IMR-90 (cell line): Measurements from ENCODE around the gene GALNT17. TPM values are rescaled to one million over a fixed set of nuclear protein-coding genes. Genes with fewer than 3 reads are reported as not detected.

Experiments used
- ATAC-seq: fragments of 200-7000 bp; cut with Tn5 transposase; 2 replicates; pipeline ENCODE4 v1.9.1; 2020; ENCODE audit warnings: low read depth, mild to moderate bottlenecking, moderate library complexity
- BruUV-seq: library from RNA; stranded (reverse); fragments of 400-500 nt; replicated peaks from 2 replicates; lab custom pipeline; 2021; lab: Mats Ljungman, UMichigan
- CTCF ChIA-PET: fragments of 300-600 bp; formaldehyde crosslinking; extraction: SDS; loops from one replicate; lab custom pipeline; 2021; ENCODE audit warnings: antibody characterized with exemption; lab: Yijun Ruan, JAX
- POLR2A ChIA-PET: fragments of 300-600 bp; sonication (Branson Sonifier 250); formaldehyde crosslinking; loops from one replicate; lab custom pipeline; 2022; ENCODE audit warnings: antibody characterized with exemption; ENCODE audit not compliant: unreplicated experiment; lab: Charles Lee
- DNase-seq: peaks from one replicate; pipeline ENCODE4 v3.0.0; 2013
- H2AFZ ChIP-seq: replicated peaks from 2 replicates; pipeline ENCODE3; 2013; ENCODE audit warnings: low read length, mild to moderate bottlenecking; ENCODE audit not compliant: poor library complexity
- H2AK5ac ChIP-seq: 2 replicates; pipeline ENCODE4 v1.6.1; 2013; ENCODE audit warnings: low read depth, low read length, inconsistent platforms
- H2AK9ac ChIP-seq: replicated peaks from 2 replicates; pipeline ENCODE3; 2013; ENCODE audit warnings: mild to moderate bottlenecking, low read depth, low read length, moderate library complexity; ENCODE audit not compliant: poor library complexity
- H2BK120ac ChIP-seq: 2 replicates; pipeline ENCODE4 v1.6.1; 2013; ENCODE audit warnings: low read depth, low read length, inconsistent platforms
- H2BK15ac ChIP-seq: 3 replicates; pipeline ENCODE4 v1.6.1; 2013; ENCODE audit warnings: low read depth, low read length, inconsistent platforms
- H2BK20ac ChIP-seq: 2 replicates; pipeline ENCODE4 v1.6.1; 2013; ENCODE audit warnings: low read depth, mild to moderate bottlenecking, inconsistent platforms, low read length, moderate library complexity
- H2BK5ac ChIP-seq: 2 replicates; pipeline ENCODE4 v1.6.1; 2013; ENCODE audit warnings: mild to moderate bottlenecking, low read depth, low read length, inconsistent platforms; ENCODE audit not compliant: poor library complexity, severe bottlenecking
- H3K14ac ChIP-seq: replicated peaks from 2 replicates; pipeline ENCODE4 v1.6.1; 2013; ENCODE audit warnings: low read depth, low read length, inconsistent platforms
- H3K18ac ChIP-seq: 2 replicates; pipeline ENCODE4 v1.6.1; 2013; ENCODE audit warnings: low read depth, low read length, control low read depth
- H3K23ac ChIP-seq: 2 replicates; pipeline ENCODE4 v1.6.1; 2013; ENCODE audit warnings: low read depth, low read length, inconsistent platforms
- H3K27ac ChIP-seq: 2 replicates; pipeline ENCODE4 v1.5.1; 2013; ENCODE audit warnings: mild to moderate bottlenecking, control low read depth, low read length; ENCODE audit not compliant: insufficient read depth
- H3K27me3 ChIP-seq: 2 replicates; pipeline ENCODE4 v1.6.1; 2013; ENCODE audit warnings: low read length; ENCODE audit not compliant: control insufficient read depth, insufficient read depth
- H3K36me3 ChIP-seq: 2 replicates; pipeline ENCODE4 v1.6.1; 2013; ENCODE audit warnings: low read length, mixed read lengths; ENCODE audit not compliant: control insufficient read depth, insufficient read depth
- H3K4ac ChIP-seq: 2 replicates; pipeline ENCODE4 v1.6.1; 2013; ENCODE audit warnings: low read depth, low read length, inconsistent platforms
- H3K4me1 ChIP-seq: 2 replicates; pipeline ENCODE4 v1.6.1; 2013; ENCODE audit warnings: low read length, mixed read lengths; ENCODE audit not compliant: control insufficient read depth, insufficient read depth
- H3K4me2 ChIP-seq: 2 replicates; pipeline ENCODE4 v1.6.1; 2013; ENCODE audit warnings: low read depth, mild to moderate bottlenecking, control low read depth, low read length, moderate library complexity
- H3K4me3 ChIP-seq: 2 replicates; pipeline ENCODE4 v1.5.1; 2013; ENCODE audit warnings: low read depth, mild to moderate bottlenecking, control low read depth, low read length, moderate library complexity; ENCODE audit not compliant: insufficient read depth
- H3K56ac ChIP-seq: 2 replicates; pipeline ENCODE4 v1.6.1; 2013; ENCODE audit warnings: low read length, inconsistent platforms; ENCODE audit not compliant: insufficient read depth; ENCODE audit errors: extremely low read depth
- H3K79me1 ChIP-seq, 2 experiments: 2 replicates each; pipeline ENCODE4 v1.6.1; 2013; ENCODE audit warnings: low read length in 2 of 2, inconsistent platforms in 1 of 2, low read depth in 1 of 2
- H3K9ac ChIP-seq: 2 replicates; pipeline ENCODE4 v1.6.1; 2013; ENCODE audit warnings: low read depth, low read length, control low read depth
- H3K9me1 ChIP-seq: 2 replicates; pipeline ENCODE4 v1.6.1; 2013; ENCODE audit warnings: low read length, inconsistent platforms; ENCODE audit not compliant: insufficient read depth
- H3K9me3 ChIP-seq: 2 replicates; pipeline ENCODE4 v1.6.1; 2013; ENCODE audit warnings: low read length; ENCODE audit not compliant: control insufficient read depth, insufficient read depth
- H4K20me1 ChIP-seq: 2 replicates; pipeline ENCODE4 v1.6.1; 2013; ENCODE audit warnings: low read length, inconsistent platforms; ENCODE audit not compliant: insufficient read depth
- H4K5ac ChIP-seq: 2 replicates; pipeline ENCODE4 v1.6.1; 2013; ENCODE audit warnings: mild to moderate bottlenecking, low read depth, low read length, control low read depth
- H4K8ac ChIP-seq, 2 experiments: 2 replicates each; pipeline ENCODE4 v1.6.1; 2013; ENCODE audit warnings: low read depth in 2 of 2, low read length in 2 of 2, control low read depth in 1 of 2, inconsistent platforms in 1 of 2
- H4K91ac ChIP-seq: 2 replicates; pipeline ENCODE4 v1.6.1; 2013; ENCODE audit warnings: low read depth, low read length, inconsistent platforms; ENCODE audit not compliant: insufficient read depth
- BHLHE40 ChIP-seq: fragments of 150-350 bp; IDR thresholded peaks from 2 replicates; pipeline ENCODE4 v1.6.1; 2016; ENCODE audit warnings: mild to moderate bottlenecking, low read depth, low read length
- CEBPB ChIP-seq: IDR thresholded peaks from 2 replicates; pipeline ENCODE4 v1.6.1; 2012; ENCODE audit warnings: low read depth, low read length, improper control_type of control experiment
- CHD1 ChIP-seq: IDR thresholded peaks from 2 replicates; pipeline ENCODE4 v1.6.1; 2012; ENCODE audit warnings: low read depth, low read length, improper control_type of control experiment
- FOS ChIP-seq: fragments of 150-350 bp; IDR thresholded peaks from 2 replicates; pipeline ENCODE4 v1.6.1; 2016; ENCODE audit warnings: low read depth, low read length
- MAZ ChIP-seq: IDR thresholded peaks from 2 replicates; pipeline ENCODE4 v1.6.1; 2012; ENCODE audit warnings: low read depth, mild to moderate bottlenecking, low read length, improper control_type of control experiment, moderate library complexity, borderline replicate concordance
- NFE2L2 ChIP-seq: fragments of 150-350 bp; IDR thresholded peaks from 2 replicates; pipeline ENCODE4 v1.6.1; 2016; ENCODE audit warnings: low read depth, mild to moderate bottlenecking, low read length
- POLR2A ChIP-seq: IDR thresholded peaks from 2 replicates; pipeline ENCODE4 v1.6.1; 2012; ENCODE audit warnings: mild to moderate bottlenecking, low read depth, low read length
- RCOR1 ChIP-seq: IDR thresholded peaks from 2 replicates; pipeline ENCODE4 v1.6.1; 2012; ENCODE audit warnings: mild to moderate bottlenecking, low read length, improper control_type of control experiment; ENCODE audit not compliant: insufficient replicate concordance
- RFX5 ChIP-seq: IDR thresholded peaks from 2 replicates; pipeline ENCODE4 v1.8.0; 2012; ENCODE audit warnings: low read depth, mild to moderate bottlenecking, low read length, moderate library complexity
- USF2 ChIP-seq: fragments of 150-350 bp; IDR thresholded peaks from 2 replicates; pipeline ENCODE4 v1.6.1; 2017; ENCODE audit warnings: mild to moderate bottlenecking, antibody characterized with exemption, low read length, low read depth
- whole genome bisulfite sequencing, 2 experiments: methylation state at CpG; one replicate each; pipeline versions ENCODE4 v1.1.5 to v1.1.7; 2013; ENCODE audit warnings: missing lambda C conversion rate in 2 of 2; ENCODE audit not compliant: insufficient read length in 1 of 2; ENCODE audit errors: extremely low coverage in 2 of 2; 5-methylcytosine and 5-hydroxymethylcytosine counted together
- dilution Hi-C: fragments of 300-500 bp; cut with HindIII; formaldehyde crosslinking; loops from one replicate; pipeline ENCODE4 v1.14.3; 2018; ENCODE audit warnings: low sequenced_read_pairs; ENCODE audit not compliant: unreplicated experiment
- in situ Hi-C: fragments of 300-500 bp; cut with MboI; formaldehyde crosslinking; loops from 3 replicates; pipeline ENCODE4 v1.14.3; 2019; ENCODE audit warnings: low sequenced_read_pairs, inconsistent platforms, mixed read lengths
- intact Hi-C: fragments of 100-400 bp; cut with micrococcal nuclease; formaldehyde crosslinking; loops from 2 replicates; pipeline ENCODE4 v1.10.0; 2022
- polyA plus RNA-seq, 3 experiments: library from polyadenylated mRNA; depleted of rRNA; stranded (reverse); fragments of >200 nt; gene quantifications; 2 replicates each; pipeline ENCODE4 v1.2.3, GENCODE V29; 2012; ENCODE audit warnings: low replicate concordance in 1 of 3
- total RNA-seq: library from RNA; depleted of rRNA; stranded (reverse); fragments of >200 nt; gene quantifications from 2 replicates; pipeline ENCODE4 v1.2.3, GENCODE V29; 2012
- TF ChIP-seq, protein P1 (sequence below): fragments of 150-350 bp; IDR thresholded peaks from 2 replicates; pipeline ENCODE4 v1.6.1; 2016; ENCODE audit warnings: low read depth, mild to moderate bottlenecking, low read length, moderate library complexity, borderline replicate concordance
- TF ChIP-seq, protein P2 (sequence below): conservative IDR thresholded peaks from 2 replicates; pipeline ENCODE4 v1.5.1; 2012; ENCODE audit warnings: mild to moderate bottlenecking, low read depth, low read length, improper control_type of control experiment

Gene GALNT17
- total and polyA plus RNA-seq, 2 of the 4 experiments (the other 2 are of a cell fraction): not detected

DNA sequence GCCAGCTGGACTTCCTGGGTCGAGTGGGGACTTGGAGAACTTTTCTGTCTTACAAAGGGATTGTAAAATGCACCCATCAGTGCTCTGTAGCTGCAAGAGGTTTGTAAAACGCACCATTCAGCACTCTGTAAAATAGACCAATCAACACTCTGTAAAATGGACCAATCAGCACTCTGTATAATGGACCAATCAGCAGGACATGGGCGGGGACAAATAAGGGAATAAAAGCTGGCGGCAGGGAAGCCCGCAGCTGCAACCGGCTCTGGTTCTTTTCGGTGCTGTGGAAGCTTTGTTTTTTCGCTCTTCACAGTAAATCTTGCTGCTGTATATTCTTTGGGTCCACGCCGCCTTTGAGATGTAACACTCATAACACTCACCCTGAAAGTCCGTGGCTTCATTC, 151.9 kb downstream of the GALNT17 start:
- Histone ChIP-seq H2AK5ac (no peak overlapping the region), H2BK15ac (no peak overlapping the region), H2AK9ac (no peak overlapping the region), H3K4me2 (no peak overlapping the region), H4K20me1 (no peaks in the 10 kb centered on the region), H3K79me1 (no peaks in the 10 kb centered on the region), H3K14ac (no peak overlapping the region), H3K27me3 (no peaks in the 10 kb centered on the region), H4K5ac (no peak overlapping the region), H3K4me1 (no peaks in the 10 kb centered on the region), H3K9me1 (no peaks in the 10 kb centered on the region), H3K27ac (no peak overlapping the region), H3K56ac (no peak overlapping the region), H3K23ac (no peak overlapping the region), H3K18ac (no peak overlapping the region), H4K8ac (no peak overlapping the region), H3K9ac (no peak overlapping the region), H2AFZ (no peak overlapping the region), H2BK5ac (no peak overlapping the region), H3K36me3 (no peaks in the 10 kb centered on the region), H3K4ac (no peak overlapping the region), H3K9me3 (peaks cover 21% of the 10 kb centered on the region), H2BK120ac (no peak overlapping the region), H2BK20ac (no peak overlapping the region), H3K4me3 (no peak overlapping the region), H4K91ac (no peak overlapping the region)
- dilution Hi-C loops (no loop called here), intact Hi-C loops (no loop called here), in situ Hi-C loops (no loop called here)
- no peak for ATAC-seq
- POLR2A ChIA-PET: no interaction called here
- CTCF ChIA-PET: no interaction called here
- TF ChIP-seq CHD1 (no peak), NFE2L2 (no peak), MAZ (no peak), RCOR1 (no peak), USF2 (no peak), CEBPB (no peak), FOS (no peak), POLR2A (no peak), RFX5 (no peak), BHLHE40 (no peak)
- TF ChIP-seq, protein P1, sequence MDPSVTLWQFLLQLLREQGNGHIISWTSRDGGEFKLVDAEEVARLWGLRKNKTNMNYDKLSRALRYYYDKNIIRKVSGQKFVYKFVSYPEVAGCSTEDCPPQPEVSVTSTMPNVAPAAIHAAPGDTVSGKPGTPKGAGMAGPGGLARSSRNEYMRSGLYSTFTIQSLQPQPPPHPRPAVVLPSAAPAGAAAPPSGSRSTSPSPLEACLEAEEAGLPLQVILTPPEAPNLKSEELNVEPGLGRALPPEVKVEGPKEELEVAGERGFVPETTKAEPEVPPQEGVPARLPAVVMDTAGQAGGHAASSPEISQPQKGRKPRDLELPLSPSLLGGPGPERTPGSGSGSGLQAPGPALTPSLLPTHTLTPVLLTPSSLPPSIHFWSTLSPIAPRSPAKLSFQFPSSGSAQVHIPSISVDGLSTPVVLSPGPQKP: no peak
- TF ChIP-seq, protein P2, sequence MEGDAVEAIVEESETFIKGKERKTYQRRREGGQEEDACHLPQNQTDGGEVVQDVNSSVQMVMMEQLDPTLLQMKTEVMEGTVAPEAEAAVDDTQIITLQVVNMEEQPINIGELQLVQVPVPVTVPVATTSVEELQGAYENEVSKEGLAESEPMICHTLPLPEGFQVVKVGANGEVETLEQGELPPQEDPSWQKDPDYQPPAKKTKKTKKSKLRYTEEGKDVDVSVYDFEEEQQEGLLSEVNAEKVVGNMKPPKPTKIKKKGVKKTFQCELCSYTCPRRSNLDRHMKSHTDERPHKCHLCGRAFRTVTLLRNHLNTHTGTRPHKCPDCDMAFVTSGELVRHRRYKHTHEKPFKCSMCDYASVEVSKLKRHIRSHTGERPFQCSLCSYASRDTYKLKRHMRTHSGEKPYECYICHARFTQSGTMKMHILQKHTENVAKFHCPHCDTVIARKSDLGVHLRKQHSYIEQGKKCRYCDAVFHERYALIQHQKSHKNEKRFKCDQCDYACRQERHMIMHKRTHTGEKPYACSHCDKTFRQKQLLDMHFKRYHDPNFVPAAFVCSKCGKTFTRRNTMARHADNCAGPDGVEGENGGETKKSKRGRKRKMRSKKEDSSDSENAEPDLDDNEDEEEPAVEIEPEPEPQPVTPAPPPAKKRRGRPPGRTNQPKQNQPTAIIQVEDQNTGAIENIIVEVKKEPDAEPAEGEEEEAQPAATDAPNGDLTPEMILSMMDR: no peak
- 81% methylated on average over 7 of the region's 11 CpGs; no CpG with 5 or more reads in 1 of the 2 experiments for WGBS, 2 experiments
- BruUV-seq: no TSS peak
- no peak for DNase-seq
